Liver (tissue), 3 donors: ENCODE results near the gene FNBP1.

Experiments
- ATF3 ChIP-seq: IDR thresholded peaks from 2 replicates; pipeline ENCODE4 v1.6.1; 2016; ENCODE audit warnings: antibody characterized with exemption
- CTCF ChIP-seq: fragments of 150-350 bp; IDR thresholded peaks from 2 replicates; pipeline ENCODE4 v1.5.1; 2017; ENCODE audit warnings: improper control_type of control experiment, low read depth, low read length; ENCODE audit not compliant: missing input control
- EGR1 ChIP-seq, 2 donors: IDR thresholded peaks; 2 replicates each; pipeline ENCODE4 v1.6.1; 2016 to 2018; ENCODE audit warnings: antibody characterized with exemption in 2 of 2, low read depth in 2 of 2
- FOXA2 ChIP-seq: IDR thresholded peaks from 2 replicates; pipeline ENCODE4 v1.6.1; 2016; ENCODE audit warnings: antibody characterized with exemption
- GABPA ChIP-seq, 2 donors: IDR thresholded peaks in 1 of 2; conservative IDR thresholded peaks in 1 of 2; 2 replicates each; pipeline ENCODE4 v1.6.1; 2016; ENCODE audit warnings: antibody characterized with exemption in 2 of 2, mild to moderate bottlenecking in 1 of 2, moderate library complexity in 1 of 2
- JUND ChIP-seq, 2 donors: IDR thresholded peaks; 2 replicates each; pipeline ENCODE4 v1.6.1; 2016; ENCODE audit warnings: antibody characterized with exemption in 2 of 2
- MAX ChIP-seq: IDR thresholded peaks from 2 replicates; pipeline ENCODE4 v1.6.1; 2016; ENCODE audit warnings: antibody characterized with exemption
- RAD21 ChIP-seq, 2 donors: IDR thresholded peaks; 2 replicates each; pipeline ENCODE4 v1.6.1; 2016; ENCODE audit warnings: antibody characterized with exemption in 2 of 2, mild to moderate bottlenecking in 2 of 2
- REST ChIP-seq: IDR thresholded peaks from 2 replicates; pipeline ENCODE4 v1.6.1; 2016; ENCODE audit warnings: antibody characterized with exemption, mild to moderate bottlenecking
- RXRA ChIP-seq, 2 donors: IDR thresholded peaks; 2 replicates each; pipeline ENCODE4 v1.6.1; 2017 to 2018; ENCODE audit warnings: antibody characterized with exemption in 2 of 2, mild to moderate bottlenecking in 1 of 2
- SP1 ChIP-seq: IDR thresholded peaks from 2 replicates; pipeline ENCODE4 v1.6.1; 2018; ENCODE audit warnings: antibody characterized with exemption, mild to moderate bottlenecking
- TAF1 ChIP-seq: conservative IDR thresholded peaks from 2 replicates; pipeline ENCODE4 v1.6.1; 2016; ENCODE audit warnings: antibody characterized with exemption, mild to moderate bottlenecking
- YY1 ChIP-seq: IDR thresholded peaks from 2 replicates; pipeline ENCODE4 v1.6.1; 2016; ENCODE audit warnings: antibody characterized with exemption, mild to moderate bottlenecking
- ZBTB33 ChIP-seq: IDR thresholded peaks from 2 replicates; pipeline ENCODE4 v1.6.1; 2016; ENCODE audit warnings: antibody characterized with exemption
- donor health status: healthy.
- donor health status: healthy.

- TF ChIP-seq GABPA (IDR thresholded peaks at IDR 0.05 in 1 of 2, conservative IDR thresholded peaks at IDR 0.05 in 1 of 2) (no peak), MAX (no peak), CTCF (no peak), TAF1 (no peak), ZBTB33 (no peak), EGR1 (IDR thresholded peaks at IDR 0.05; ENCODE audit: low read depth in 2 of 2) (no peak), ATF3 (no peak), JUND (IDR thresholded peaks at IDR 0.05) (no peak), SP1 (no peak), RAD21 (IDR thresholded peaks at IDR 0.05) (no peak), YY1 (no peak), REST (no peak), RXRA (IDR thresholded peaks at IDR 0.05) (no peak), FOXA2 (no peak)
Measured at GRCh38 chr9:130003943-130004552, 38.9 kb downstream of the FNBP1 start.
